ENCODE measurements around the gene TMIGD2.
"Not testable (repeated sequence)": the region's sequence is repeated elsewhere in the genome, so short reads cannot be mapped to it uniquely, and the experiment has no call there.

TMIGD2 gene

GRCh38 chr19:4298810-4299550, 3.2 kb downstream of the TMIGD2 start:
- peaks cover 2 to 15% (median 8%) of the 10 kb centered on the region in 5 donors for H3K27me3 ChIP-seq (ENCODE audit: control insufficient read depth in 5 of 5, insufficient read depth in 4 of 5, low read length in 5 of 5)
- H3K27ac ChIP-seq (ENCODE audit: low read depth, low read length), result no peak overlapping the region
- peaks cover 0 to 15% (median 10%) of the 10 kb centered on the region in 5 donors for H3K4me1 ChIP-seq (ENCODE audit: control insufficient read depth in 5 of 5, insufficient read depth in 5 of 5, low read length in 5 of 5)
- H3K36me3 ChIP-seq (ENCODE audit: control insufficient read depth in 5 of 5, insufficient read depth in 5 of 5, low read length in 5 of 5), result no peaks in the 10 kb centered on the region
- H3K9ac ChIP-seq (ENCODE audit: low read length in 5 of 5), result no peak overlapping the region
- H3K4me3 ChIP-seq (ENCODE audit: low read depth in 1 of 5, low read length in 5 of 5), result no peak overlapping the region
- H3K9me3 ChIP-seq (ENCODE audit: control insufficient read depth in 5 of 5, low read length in 5 of 5), result no peaks in the 10 kb centered on the region

- Histone ChIP-seq H3K9ac (ENCODE audit: low read length in 5 of 5) (no peak overlapping the region), H3K36me3 (ENCODE audit: control insufficient read depth in 5 of 5, insufficient read depth in 5 of 5, low read length in 5 of 5) (no peaks in the 10 kb centered on the region), H3K4me1 (ENCODE audit: control insufficient read depth in 5 of 5, insufficient read depth in 5 of 5, low read length in 5 of 5) (peaks cover 0 to 15% (median 10%) of the 10 kb centered on the region in 5 donors), H3K27me3 (ENCODE audit: control insufficient read depth in 5 of 5, insufficient read depth in 4 of 5, low read length in 5 of 5) (peaks cover 0 to 12% (median 6%) of the 10 kb centered on the region in 5 donors), H3K27ac (ENCODE audit: low read depth, low read length) (no peak overlapping the region), H3K9me3 (ENCODE audit: control insufficient read depth in 5 of 5, low read length in 5 of 5) (no peaks in the 10 kb centered on the region), H3K4me3 (ENCODE audit: low read depth in 1 of 5, low read length in 5 of 5) (no peak overlapping the region)
Observed at GRCh38 chr19:4297901-4298809, 4.0 kb downstream of the TMIGD2 start.

GRCh38 chr19:4295972-4296771, 6.0 kb downstream of the TMIGD2 start:
- Histone ChIP-seq H3K36me3 (ENCODE audit: control insufficient read depth in 5 of 5, insufficient read depth in 5 of 5, low read length in 5 of 5) (no peaks in the 10 kb centered on the region), H3K9me3 (ENCODE audit: control insufficient read depth in 5 of 5, low read length in 5 of 5) (no peaks in the 10 kb centered on the region), H3K4me3 (ENCODE audit: low read depth in 1 of 5, low read length in 5 of 5) (no peak overlapping the region), H3K4me1 (ENCODE audit: control insufficient read depth in 5 of 5, insufficient read depth in 5 of 5, low read length in 5 of 5) (peaks cover 0 to 5% (median 0%) of the 10 kb centered on the region in 5 donors), H3K27ac (ENCODE audit: low read depth, low read length) (no peak overlapping the region), H3K9ac (ENCODE audit: low read length in 5 of 5) (no peak overlapping the region), H3K27me3 (ENCODE audit: control insufficient read depth in 5 of 5, insufficient read depth in 4 of 5, low read length in 5 of 5) (peaks cover 3 to 12% (median 11%) of the 10 kb centered on the region in 5 donors)

- Histone ChIP-seq H3K36me3 (ENCODE audit: control insufficient read depth in 5 of 5, insufficient read depth in 5 of 5, low read length in 5 of 5) (no peaks in the 10 kb centered on the region), H3K27me3 (ENCODE audit: control insufficient read depth in 5 of 5, insufficient read depth in 4 of 5, low read length in 5 of 5) (peaks cover 3 to 16% (median 11%) of the 10 kb centered on the region in 5 donors), H3K9ac (ENCODE audit: low read length in 5 of 5) (no peak overlapping the region), H3K4me3 (ENCODE audit: low read depth in 1 of 5, low read length in 5 of 5) (no peak overlapping the region), H3K4me1 (ENCODE audit: control insufficient read depth in 5 of 5, insufficient read depth in 5 of 5, low read length in 5 of 5) (peaks cover 0 to 5% (median 0%) of the 10 kb centered on the region in 5 donors), H3K9me3 (ENCODE audit: control insufficient read depth in 5 of 5, low read length in 5 of 5) (no peaks in the 10 kb centered on the region), H3K27ac (ENCODE audit: low read depth, low read length) (no peak overlapping the region)
Observed at GRCh38 chr19:4294389-4294788, 7.8 kb downstream of the TMIGD2 start.

GRCh38 chr19:4292515-4292914, 9.7 kb downstream of the TMIGD2 start:
- Histone ChIP-seq H3K36me3 (ENCODE audit: control insufficient read depth in 5 of 5, insufficient read depth in 5 of 5, low read length in 5 of 5) (no peaks in the 10 kb centered on the region), H3K9ac (ENCODE audit: low read length in 5 of 5) (no peak overlapping the region), H3K4me1 (ENCODE audit: control insufficient read depth in 5 of 5, insufficient read depth in 5 of 5, low read length in 5 of 5) (peaks cover 0 to 5% (median 0%) of the 10 kb centered on the region in 5 donors), H3K4me3 (ENCODE audit: low read depth in 1 of 5, low read length in 5 of 5) (no peak overlapping the region), H3K27ac (ENCODE audit: low read depth, low read length) (no peak overlapping the region), H3K27me3 (ENCODE audit: control insufficient read depth in 5 of 5, insufficient read depth in 4 of 5, low read length in 5 of 5) (peaks cover 3 to 20% (median 11%) of the 10 kb centered on the region in 5 donors), H3K9me3 (ENCODE audit: control insufficient read depth in 5 of 5, low read length in 5 of 5) (no peaks in the 10 kb centered on the region)

- Histone ChIP-seq H3K27me3 (ENCODE audit: control insufficient read depth in 5 of 5, insufficient read depth in 4 of 5, low read length in 5 of 5) (peaks cover 3 to 17% (median 9%) of the 10 kb centered on the region in 5 donors), H3K4me1 (ENCODE audit: control insufficient read depth in 5 of 5, insufficient read depth in 5 of 5, low read length in 5 of 5) (peaks cover 0 to 1% (median 0%) of the 10 kb centered on the region in 5 donors), H3K36me3 (ENCODE audit: control insufficient read depth in 5 of 5, insufficient read depth in 5 of 5, low read length in 5 of 5) (no peaks in the 10 kb centered on the region), H3K4me3 (ENCODE audit: low read depth in 1 of 5, low read length in 5 of 5) (no peak overlapping the region), H3K27ac (ENCODE audit: low read depth, low read length) (no peak overlapping the region), H3K9ac (ENCODE audit: low read length in 5 of 5) (peak overlapping the region in 1 of 5 donors; percentile 17), H3K9me3 (ENCODE audit: control insufficient read depth in 5 of 5, low read length in 5 of 5) (no peaks in the 10 kb centered on the region)
Observed at GRCh38 chr19:4291184-4291732, 10.9 kb downstream of the TMIGD2 start.

- no peaks in the 10 kb centered on the region for H3K9me3 ChIP-seq (ENCODE audit: control insufficient read depth in 5 of 5, low read length in 5 of 5)
- no peaks in the 10 kb centered on the region for H3K36me3 ChIP-seq (ENCODE audit: control insufficient read depth in 5 of 5, insufficient read depth in 5 of 5, low read length in 5 of 5)
- H3K27ac ChIP-seq (ENCODE audit: low read depth, low read length), result no peak overlapping the region
- H3K9ac ChIP-seq (ENCODE audit: low read length in 5 of 5), result no peak overlapping the region
- no peak overlapping the region for H3K4me3 ChIP-seq (ENCODE audit: low read depth in 1 of 5, low read length in 5 of 5)
- peaks cover 7 to 19% (median 15%) of the 10 kb centered on the region in 5 donors for H3K27me3 ChIP-seq (ENCODE audit: control insufficient read depth in 5 of 5, insufficient read depth in 4 of 5, low read length in 5 of 5)
- no peaks in the 10 kb centered on the region for H3K4me1 ChIP-seq (ENCODE audit: control insufficient read depth in 5 of 5, insufficient read depth in 5 of 5, low read length in 5 of 5)
Observed at GRCh38 chr19:4288091-4288777, 14.0 kb downstream of the TMIGD2 start.

GRCh38 chr19:4286141-4286540, 16.0 kb downstream of the TMIGD2 start:
- not testable (repeated sequence) for H3K9ac ChIP-seq (ENCODE audit: low read length in 5 of 5); H3K9me3 ChIP-seq (ENCODE audit: control insufficient read depth in 5 of 5, low read length in 5 of 5); H3K4me1 ChIP-seq (ENCODE audit: control insufficient read depth in 5 of 5, insufficient read depth in 5 of 5, low read length in 5 of 5); H3K27ac ChIP-seq (ENCODE audit: low read depth, low read length); H3K4me3 ChIP-seq (ENCODE audit: low read depth in 1 of 5, low read length in 5 of 5); H3K36me3 ChIP-seq (ENCODE audit: control insufficient read depth in 5 of 5, insufficient read depth in 5 of 5, low read length in 5 of 5)
- H3K27me3 ChIP-seq (ENCODE audit: control insufficient read depth in 5 of 5, insufficient read depth in 4 of 5, low read length in 5 of 5), result peaks cover 7 to 31% (median 15%) of the 10 kb centered on the region in 5 donors

GRCh38 chr19:4284974-4285373, 17.2 kb downstream of the TMIGD2 start:
- H3K27me3 ChIP-seq (ENCODE audit: control insufficient read depth in 5 of 5, insufficient read depth in 4 of 5, low read length in 5 of 5), result peaks cover 11 to 33% (median 21%) of the 10 kb centered on the region in 5 donors
- H3K4me1 ChIP-seq (ENCODE audit: control insufficient read depth in 5 of 5, insufficient read depth in 5 of 5, low read length in 5 of 5), result no peaks in the 10 kb centered on the region
- no peaks in the 10 kb centered on the region for H3K36me3 ChIP-seq (ENCODE audit: control insufficient read depth in 5 of 5, insufficient read depth in 5 of 5, low read length in 5 of 5)
- H3K4me3 ChIP-seq (ENCODE audit: low read depth in 1 of 5, low read length in 5 of 5), result no peak overlapping the region
- H3K9me3 ChIP-seq (ENCODE audit: control insufficient read depth in 5 of 5, low read length in 5 of 5), result no peaks in the 10 kb centered on the region
- no peak overlapping the region for H3K9ac ChIP-seq (ENCODE audit: low read length in 5 of 5)
- no peak overlapping the region for H3K27ac ChIP-seq (ENCODE audit: low read depth, low read length)

All from subcutaneous abdominal adipose tissue (tissue), 5 donors.